Activated CD8-positive, alpha-beta memory T cell treated with anti-CD3 and anti-CD28 coated beads, Interleukin-2, amount 50 U/mL, for 1 hour (primary cell): ENCODE data around the gene TXN.
"Not testable (repeated sequence)": the region's sequence is repeated elsewhere in the genome, so short reads cannot be mapped to it uniquely, and the experiment has no call there.

Experiments used
- DNase-seq: peaks from one replicate; pipeline ENCODE4 v3.0.0-alpha.2; 2020; ENCODE audit errors: extremely low read depth

The TXN gene

GRCh38 chr9:110208031-110208430, 48.3 kb downstream of the TXN start, which contains the start of gene C9orf152:
C9orf152 (minus strand) TSS chr9:110208159; CDS start chr9:110207579, 580 bp downstream.
- no peak for DNase-seq

DNA sequence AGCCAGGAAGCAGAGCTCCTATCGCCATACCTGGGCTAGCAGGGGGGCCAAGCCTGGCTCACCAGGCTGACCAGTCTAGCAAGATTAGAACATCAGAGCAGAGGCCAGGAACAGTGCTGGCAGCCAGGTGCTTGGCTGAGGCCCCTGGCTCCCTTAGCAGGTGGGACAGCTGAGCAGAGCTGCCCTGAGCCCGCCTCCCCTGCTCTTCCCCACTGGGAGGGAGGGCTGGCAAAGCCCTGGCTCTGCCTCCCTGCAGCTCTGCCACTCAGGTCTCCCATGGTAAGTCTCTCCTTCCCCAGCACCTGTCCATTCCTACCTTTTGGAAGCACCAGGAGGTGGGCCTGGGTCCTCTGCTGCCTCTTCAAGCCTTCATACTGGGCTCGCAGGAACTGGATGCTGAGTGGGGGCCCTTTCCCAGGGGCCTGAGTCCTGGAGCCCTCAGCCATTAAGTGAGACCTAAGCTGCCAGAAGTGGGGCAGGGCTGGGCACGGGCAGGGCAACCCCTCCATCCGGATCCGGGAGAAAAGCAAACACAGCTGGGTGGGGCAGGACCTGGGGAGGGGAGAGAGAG, 49.2 kb downstream of the TXN start:
- DNase-seq, result no peak

- no peak for DNase-seq
These were observed 49.9 kb downstream of the TXN start for GRCh38 chr9:110206389-110206788.

- not testable (repeated sequence) for DNase-seq
These were observed 50.7 kb downstream of the TXN start for GRCh38 chr9:110205612-110206011.

DNA sequence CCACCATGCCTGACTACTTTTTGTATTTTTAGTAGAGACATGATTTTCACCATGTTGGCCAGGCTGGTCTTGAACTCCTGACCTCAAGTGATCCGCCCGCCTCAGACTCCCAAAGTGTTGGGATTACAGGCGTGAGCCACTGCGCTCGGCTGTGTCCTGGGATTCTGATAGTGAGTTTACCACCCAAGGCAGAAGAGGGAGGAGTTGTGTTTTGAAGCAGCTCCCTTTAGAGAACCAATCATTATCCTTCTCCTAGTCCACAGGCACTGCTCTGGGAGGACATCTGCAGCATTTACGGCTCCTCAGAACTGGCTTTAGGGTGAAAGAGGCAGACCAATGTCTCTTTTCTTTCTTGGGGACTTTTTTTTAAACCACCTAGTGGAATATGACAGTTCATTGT, 54.1 kb downstream of the TXN start:
- no peak for DNase-seq

DNA sequence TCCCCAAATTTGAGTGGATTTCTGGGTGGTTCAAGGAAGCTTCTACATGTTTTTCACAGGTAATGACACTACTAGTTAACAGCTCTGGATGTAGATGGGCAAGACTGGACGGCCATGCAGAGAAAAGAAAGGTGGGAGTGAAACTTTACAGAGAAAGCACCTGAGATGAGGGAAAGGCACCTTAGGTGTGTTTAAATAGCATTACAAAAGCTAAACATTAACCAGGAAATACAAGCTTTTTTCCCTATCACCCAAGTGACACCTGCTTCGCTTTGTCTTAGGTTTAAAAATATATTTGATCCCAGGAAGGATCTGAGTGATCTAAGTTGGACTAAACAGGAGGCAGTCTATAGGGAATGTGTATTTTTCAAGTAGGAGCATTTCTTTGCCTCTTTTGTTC, 56.7 kb downstream of the TXN start:
- DNase-seq, result no peak

- DNase-seq, result no peak
These were observed 58.0 kb downstream of the TXN start for GRCh38 chr9:110198357-110198756.

DNA sequence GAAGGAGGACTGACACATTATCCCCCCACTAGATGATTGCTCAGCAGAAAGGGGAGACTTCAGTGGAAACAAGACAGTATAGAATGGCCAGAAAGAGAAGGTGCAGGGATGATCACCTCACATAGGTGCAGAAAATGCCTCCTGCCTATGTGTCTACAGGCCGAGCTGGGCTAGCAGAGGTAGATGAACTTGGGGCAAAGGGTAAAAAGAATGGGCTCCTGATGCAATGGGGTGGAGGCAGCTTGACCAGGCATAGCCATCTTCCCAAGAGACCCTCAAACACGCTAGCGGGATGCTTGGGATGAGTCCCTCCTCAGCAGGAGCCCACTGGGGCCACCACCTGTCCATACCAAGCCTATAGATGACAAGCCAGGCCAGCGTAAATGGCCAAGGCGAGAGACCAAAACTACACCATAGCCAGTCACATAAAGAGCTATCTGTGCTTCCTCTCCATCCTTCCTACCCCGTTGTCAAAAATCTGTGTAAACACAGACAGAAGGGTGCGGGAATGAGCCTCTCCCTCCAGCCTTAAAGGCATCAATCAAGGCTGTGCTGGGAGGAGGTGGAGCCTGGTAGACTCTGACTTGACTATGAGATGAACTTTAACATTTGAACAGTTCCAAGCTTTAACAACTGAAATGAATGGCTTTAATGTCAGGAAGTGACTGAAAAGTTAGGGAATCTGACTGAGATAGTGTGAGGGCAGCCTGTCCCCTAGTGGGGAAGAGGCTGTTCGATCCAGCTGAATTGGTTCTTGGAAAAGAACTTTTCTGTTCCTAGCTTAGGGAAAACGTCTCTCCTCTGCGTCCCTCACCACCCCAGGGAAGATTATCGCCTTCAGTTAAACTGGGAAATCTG, 58.7 kb downstream of the TXN start:
- no peak for DNase-seq

- not testable (repeated sequence) for DNase-seq
These were observed 60.2 kb downstream of the TXN start for GRCh38 chr9:110196084-110196499.
